Activated CD4-positive, alpha-beta T cell treated with anti-CD3 and anti-CD28 coated beads for 1 hour (primary cell): ENCODE data around the gene SDK2.
"Not testable (repeated sequence)": the region's sequence is repeated elsewhere in the genome, so short reads cannot be mapped to it uniquely, and the experiment has no call there.

Source experiments
- DNase-seq: peaks from one replicate; pipeline ENCODE4 v3.0.0-alpha.2; 2020

The SDK2 gene

DNA sequence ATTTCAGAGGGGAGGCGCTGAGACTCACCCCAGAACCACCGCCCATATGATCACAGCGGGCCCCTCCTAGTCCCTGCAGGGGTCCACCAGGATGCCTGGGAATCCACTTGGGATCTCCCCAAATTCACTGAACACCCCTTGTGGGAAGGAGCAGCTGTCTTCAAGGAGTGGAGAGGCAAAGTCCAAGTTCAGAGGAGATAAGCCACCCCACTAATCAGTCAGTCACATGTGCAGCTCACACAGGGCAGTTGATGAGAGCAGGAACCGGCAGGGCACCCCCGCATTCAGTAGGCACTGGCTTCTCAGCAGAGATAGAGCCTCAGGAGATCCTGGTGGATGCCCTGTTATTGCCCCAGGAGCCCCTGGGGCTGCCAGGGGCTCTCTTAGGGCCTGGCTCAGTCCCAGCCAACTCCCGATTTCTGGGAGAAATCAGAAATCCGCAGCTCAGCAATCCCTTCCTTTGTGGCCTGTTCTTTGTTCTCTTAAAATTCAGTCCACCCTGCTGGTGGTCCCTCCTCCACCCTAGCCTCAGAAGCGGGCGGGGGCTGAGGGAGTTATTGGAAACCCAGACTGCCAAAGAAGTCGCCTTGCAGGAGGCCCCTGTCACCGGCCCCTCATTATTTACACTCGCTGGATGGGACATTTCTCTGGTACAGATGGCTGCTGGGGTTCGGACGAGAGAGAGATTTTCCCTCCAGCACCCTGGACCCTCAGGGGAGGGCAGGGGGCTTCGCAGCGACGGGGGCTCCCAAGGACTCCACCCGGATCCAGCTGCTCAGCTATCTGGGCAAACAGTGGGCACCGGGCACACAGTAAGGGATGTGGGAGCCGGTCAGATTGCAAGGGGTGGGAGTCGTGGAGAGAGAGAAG lies 334.3 kb downstream of the SDK2 start:
- no peak for DNase-seq

DNA sequence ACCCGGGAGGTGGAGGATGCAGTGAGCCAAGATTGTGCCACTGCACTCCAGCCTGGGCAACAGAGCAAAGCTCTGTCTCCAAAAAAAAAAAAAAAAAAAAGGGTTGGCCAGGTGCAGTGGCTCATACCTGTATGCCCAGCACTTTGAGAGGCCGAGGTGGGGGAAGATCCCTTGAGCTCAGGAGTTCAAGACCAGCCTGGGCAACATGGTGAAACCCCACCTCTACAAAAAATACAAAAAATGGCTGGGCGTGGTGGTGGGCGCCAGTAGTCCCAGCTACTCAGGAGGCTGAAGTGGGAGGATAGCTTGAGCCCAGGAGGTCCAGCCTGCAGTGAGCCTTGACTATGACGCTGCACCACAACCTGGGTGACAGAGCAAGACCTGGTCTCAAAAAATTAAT lies 335.3 kb downstream of the SDK2 start:
- DNase-seq = not testable (repeated sequence)

GRCh38 chr17:73308017-73308823 lies 336.0 kb downstream of the SDK2 start:
- no peak for DNase-seq

DNA sequence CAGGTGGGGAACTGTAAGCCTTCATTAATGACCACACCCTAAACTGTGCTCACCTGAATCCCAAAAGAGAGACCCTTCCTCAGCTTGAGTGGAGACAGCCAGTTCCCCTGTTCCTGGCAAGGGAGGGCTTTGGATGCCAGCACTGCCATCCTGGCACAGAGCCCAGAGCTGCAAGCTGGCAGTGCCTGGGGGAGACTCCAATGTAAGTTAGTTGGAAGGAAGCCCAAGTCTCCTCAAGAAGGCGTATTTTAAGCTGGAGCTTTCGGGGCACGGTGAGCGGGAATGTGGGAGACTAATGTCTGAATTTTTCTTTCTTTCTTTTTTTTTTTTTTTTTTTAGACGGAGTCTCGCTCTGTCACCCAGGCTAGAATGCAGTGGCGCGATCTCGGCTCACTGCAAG lies 337.1 kb downstream of the SDK2 start:
- DNase-seq = no peak

GRCh38 chr17:73305845-73306836 lies 338.1 kb downstream of the SDK2 start:
- DNase-seq = no peak

DNA sequence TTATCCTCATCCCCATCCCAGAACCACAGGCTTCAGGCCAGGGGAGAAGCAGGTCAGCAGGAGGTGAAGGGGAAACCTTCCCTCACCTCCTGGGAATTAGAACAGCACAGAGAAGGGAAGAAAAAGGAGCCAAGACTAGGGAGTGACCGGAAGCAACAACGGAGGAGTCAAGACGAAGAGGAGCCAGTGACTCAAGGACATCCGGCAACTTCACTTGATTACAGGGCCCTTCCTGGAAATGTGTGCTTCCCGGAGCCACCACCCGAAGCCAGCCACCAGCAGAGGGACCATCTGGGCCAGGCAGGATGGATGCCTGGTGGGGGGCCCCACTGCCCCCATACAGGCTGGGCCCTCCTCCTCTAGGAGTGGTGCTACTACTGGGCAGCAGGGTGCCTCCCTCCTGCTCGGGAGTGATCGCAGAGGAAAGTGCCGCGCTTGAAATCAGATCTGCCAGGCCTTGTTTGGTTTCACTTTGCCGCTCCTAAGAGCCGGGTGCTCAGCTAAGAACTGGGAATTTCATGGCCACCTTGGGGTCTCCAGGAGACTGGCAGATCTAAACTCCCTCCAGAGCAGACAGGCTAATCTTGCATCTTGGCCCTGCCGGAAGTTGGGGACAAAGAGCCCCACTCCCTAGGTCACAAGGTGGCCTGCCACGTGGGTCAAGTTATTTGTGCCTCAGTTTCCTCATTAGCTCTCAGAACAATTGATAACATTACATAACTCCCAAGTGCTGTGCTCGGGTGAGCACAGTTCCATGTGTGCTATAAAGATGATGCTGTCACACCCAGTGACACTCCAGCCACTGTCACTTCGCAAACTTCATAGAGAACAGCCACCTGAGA lies 339.1 kb downstream of the SDK2 start:
- no peak for DNase-seq

GRCh38 chr17:73304438-73304837 lies 339.8 kb downstream of the SDK2 start:
- DNase-seq = no peak

DNA sequence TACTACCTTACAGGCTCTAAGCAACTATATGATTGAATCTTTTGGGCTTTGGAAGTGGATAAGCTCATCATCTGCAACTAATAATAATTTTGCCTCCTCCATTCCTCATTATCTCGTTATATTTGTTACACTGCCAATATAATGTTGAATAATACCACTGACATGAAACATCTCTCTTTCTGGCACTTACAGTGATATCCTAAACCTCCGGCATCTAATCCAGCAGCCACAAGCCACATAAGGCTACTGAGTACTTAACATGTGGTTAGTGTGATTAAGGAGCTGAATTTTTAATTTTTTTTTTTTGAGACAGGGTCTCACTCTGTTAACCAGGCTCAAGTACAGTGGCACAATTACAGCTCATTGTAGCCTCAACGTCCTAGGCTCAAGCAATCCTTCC lies 342.1 kb downstream of the SDK2 start:
- no peak for DNase-seq

DNA sequence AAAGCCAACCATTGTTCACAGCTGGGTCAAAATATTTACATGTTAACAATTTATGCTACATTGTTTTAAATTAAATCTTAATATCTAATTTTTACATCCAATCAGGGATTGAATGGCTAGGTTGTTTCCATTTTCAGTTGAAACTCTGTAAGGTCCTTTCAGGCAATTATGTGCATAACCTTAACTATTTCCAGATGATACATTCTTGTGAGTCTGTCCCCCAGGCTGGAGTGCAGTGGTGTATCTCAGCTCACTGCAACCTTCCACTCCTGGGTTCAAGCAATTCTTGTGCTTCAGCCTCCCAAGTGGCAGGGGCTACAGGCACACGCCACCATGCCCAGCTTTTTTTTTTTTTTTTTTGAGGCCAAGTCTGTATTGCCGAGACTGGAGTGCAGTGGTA lies 342.9 kb downstream of the SDK2 start:
- no peak for DNase-seq

- no peak for DNase-seq
Measured at GRCh38 chr17:73300392-73300791, 343.9 kb downstream of the SDK2 start.

GRCh38 chr17:73297934-73298861 lies 346.0 kb downstream of the SDK2 start:
- no peak for DNase-seq

- no peak for DNase-seq
Measured at GRCh38 chr17:73293480-73293911, 350.7 kb downstream of the SDK2 start.

GRCh38 chr17:73293031-73293430 lies 351.2 kb downstream of the SDK2 start:
- no peak for DNase-seq

DNA sequence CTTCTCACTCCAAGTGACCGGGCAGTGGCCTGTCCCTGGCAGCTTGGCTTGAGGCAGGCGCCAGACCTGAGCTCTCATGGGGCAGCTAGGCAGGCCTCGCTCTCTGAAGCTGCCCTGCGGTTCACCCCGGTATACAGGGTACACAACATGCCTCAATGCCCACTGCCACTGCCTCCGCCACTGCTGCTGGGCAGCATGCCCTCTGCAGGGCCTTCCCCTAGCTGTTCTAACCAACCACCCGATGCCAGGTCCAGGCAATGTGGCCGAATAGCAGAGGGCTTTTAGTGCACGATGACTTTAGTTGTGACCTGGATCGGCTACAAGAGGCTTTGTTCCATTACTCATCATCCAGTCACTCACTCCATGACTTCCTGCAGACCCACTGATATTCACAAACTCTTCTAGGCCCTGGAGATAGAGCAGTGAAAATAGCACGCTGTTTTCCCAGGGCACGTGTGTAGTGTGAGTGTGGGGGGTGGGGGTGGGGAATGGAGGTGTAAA lies 352.2 kb downstream of the SDK2 start:
- no peak for DNase-seq

DNA sequence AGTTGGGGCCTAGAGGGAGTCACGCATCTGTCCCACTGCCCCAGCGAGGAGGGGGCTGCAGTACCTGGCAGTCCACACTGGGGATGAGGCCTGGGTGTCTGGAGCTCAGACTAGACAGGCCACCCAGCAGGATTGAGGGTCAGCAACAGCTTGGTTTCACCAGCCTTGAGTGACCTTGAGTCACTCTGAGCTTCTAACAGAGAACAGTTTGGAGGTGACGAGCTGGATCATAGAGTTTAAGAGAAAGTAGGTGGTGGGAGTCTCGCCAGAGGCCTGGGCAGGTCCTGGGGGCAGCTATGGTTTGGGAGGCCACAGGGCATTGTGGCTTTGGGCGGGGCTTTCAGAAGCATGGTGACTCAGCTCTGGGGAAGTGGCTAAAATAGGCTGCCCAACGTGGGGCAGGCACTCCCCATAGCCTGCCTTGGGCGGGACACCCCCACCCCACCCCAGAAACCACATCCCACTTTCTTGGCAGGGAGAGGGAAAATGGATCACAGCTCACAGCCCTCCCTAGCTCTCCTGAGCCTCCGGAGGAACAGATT lies 352.9 kb downstream of the SDK2 start:
- no peak for DNase-seq

DNA sequence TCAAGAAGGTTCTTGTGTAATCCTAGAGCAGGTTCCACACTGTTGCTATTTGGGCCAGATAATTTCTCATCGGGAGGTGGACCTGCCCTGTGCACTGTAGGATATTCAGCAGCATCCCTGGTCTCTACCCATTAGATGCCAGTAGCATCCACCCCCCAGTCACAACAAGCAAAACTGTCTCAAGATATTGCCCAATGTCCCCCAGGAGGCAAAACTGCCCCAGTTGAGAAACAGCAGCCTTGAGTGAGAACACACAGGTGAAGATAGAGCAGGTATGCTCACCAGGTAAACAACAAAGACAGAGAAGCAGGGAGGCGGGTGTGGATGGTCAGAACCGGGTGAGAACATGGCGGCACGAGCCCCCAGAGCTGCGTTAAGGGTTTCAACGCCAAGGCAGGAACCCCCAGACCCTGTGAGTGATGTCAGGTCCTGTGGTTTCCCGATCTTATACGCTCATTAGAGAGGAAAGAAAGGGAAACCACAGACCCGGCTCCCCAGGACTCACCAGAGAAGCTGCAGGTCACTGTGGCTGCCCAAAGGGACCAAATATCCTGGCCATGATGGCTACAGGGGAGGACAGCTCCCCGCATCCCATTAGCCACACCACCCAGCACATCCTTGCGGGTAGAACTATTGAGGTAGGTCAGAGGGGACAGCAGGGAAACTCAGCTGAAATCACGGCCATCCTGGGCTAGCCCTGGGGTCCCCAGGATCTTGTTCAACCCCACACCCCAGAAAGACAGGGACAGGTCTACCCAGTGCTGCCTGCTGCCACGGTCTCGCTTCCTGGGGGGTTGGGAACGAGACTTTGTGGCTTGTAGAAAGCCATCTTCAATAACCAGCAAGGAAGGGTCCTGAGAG lies 353.6 kb downstream of the SDK2 start:
- no peak for DNase-seq

- DNase-seq = no peak
Measured at GRCh38 chr17:73289549-73290254, 354.5 kb downstream of the SDK2 start.

DNA sequence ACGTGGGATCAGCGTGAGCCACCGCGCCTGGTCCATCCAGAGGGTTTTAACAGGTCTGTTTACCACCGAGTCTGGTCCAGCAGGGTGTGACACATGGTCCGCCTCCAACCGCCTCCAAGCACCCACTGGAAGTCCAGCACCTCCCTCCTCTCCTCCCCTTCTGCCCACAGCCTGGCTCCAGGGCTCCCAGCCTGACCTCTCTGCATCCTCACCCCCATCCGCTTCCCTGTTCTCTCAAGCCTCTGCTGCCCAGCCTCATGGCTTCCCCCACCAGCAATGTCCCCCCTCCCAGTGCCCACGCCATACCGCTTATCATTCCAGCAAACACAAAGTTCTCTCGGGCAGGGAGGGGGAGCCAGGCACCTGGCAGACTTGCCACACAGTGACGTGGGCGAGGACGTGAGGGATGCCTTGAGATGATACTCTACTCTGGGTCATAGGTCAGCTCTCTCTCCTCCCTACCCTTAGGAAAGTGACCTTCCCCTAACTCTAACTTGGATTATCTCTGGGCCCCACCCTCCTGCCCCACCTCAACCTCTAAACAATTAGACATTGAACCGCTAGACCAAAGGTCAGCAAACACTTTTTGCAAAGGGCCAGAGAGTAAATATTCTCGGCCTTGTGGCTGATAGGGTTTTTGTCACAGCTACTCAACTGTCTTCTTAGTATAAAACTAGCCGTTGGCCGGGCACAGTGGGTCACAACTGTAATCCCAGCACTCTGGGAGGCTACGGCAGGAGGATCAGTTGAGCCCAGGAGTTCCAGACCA lies 355.5 kb downstream of the SDK2 start:
- no peak for DNase-seq
